DND-41 (cell line): Measurements from ENCODE around the gene KCMF1.

Experiments
- EZH2 ChIP-seq: IDR thresholded peaks from 3 replicates; pipeline ENCODE4 v1.6.1; 2012; ENCODE audit warnings: borderline replicate concordance, low read depth, mild to moderate bottlenecking, moderate library complexity, low read length, inconsistent platforms; ENCODE audit not compliant: severe bottlenecking
- TF ChIP-seq, protein P1 (sequence below): IDR thresholded peaks from 2 replicates; pipeline ENCODE4 v1.5.1; 2012; ENCODE audit warnings: borderline replicate concordance, low read length, moderate library complexity, mild to moderate bottlenecking; ENCODE audit not compliant: poor library complexity, severe bottlenecking; ENCODE audit errors: extremely low read depth

DNA sequence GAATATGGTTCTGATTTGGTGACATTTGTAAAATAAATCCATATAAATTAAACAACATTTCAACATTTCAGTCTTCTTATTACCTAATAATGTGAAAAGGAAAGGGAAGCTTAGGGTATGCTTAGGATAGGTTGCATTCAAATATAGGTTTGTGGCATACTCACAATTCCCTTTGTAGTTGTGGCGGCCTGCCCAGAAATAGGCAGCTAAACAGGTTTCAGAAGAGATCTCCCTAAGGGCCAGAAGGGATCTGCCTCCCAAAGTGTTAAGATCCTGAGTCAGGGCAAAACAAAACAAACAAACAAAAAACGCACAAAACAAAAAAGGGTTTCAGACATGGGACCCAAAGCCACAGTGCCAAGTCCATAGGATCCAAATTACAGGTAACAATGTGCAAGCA lies 120.9 kb downstream of the KCMF1 start:
- TF ChIP-seq, protein P1, sequence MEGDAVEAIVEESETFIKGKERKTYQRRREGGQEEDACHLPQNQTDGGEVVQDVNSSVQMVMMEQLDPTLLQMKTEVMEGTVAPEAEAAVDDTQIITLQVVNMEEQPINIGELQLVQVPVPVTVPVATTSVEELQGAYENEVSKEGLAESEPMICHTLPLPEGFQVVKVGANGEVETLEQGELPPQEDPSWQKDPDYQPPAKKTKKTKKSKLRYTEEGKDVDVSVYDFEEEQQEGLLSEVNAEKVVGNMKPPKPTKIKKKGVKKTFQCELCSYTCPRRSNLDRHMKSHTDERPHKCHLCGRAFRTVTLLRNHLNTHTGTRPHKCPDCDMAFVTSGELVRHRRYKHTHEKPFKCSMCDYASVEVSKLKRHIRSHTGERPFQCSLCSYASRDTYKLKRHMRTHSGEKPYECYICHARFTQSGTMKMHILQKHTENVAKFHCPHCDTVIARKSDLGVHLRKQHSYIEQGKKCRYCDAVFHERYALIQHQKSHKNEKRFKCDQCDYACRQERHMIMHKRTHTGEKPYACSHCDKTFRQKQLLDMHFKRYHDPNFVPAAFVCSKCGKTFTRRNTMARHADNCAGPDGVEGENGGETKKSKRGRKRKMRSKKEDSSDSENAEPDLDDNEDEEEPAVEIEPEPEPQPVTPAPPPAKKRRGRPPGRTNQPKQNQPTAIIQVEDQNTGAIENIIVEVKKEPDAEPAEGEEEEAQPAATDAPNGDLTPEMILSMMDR: no peak
- no peak for TF ChIP-seq EZH2
